HG02852 (cell line): ENCODE results near the gene SSTR4.
"Not testable (repeated sequence)": the region's sequence is repeated elsewhere in the genome, so short reads cannot be mapped to it uniquely, and the experiment has no call there.

Source experiments
- ATAC-seq: cut with Tn5 transposase; IDR thresholded peaks from one replicate; pipeline ENCODE4 v1.9.1; 2021; ENCODE audit warnings: mild to moderate bottlenecking, moderate library complexity; ENCODE audit not compliant: unreplicated experiment

The SSTR4 gene

GRCh38 chr20:23034721-23035671 lies at the start of gene SSTR4:
TSS of gene SSTR4 (plus strand) at chr20:23035312. CDS start at chr20:23035484, 172 bp downstream.
- ATAC-seq: no peak

- ATAC-seq: no peak
These were observed 48.5 kb upstream of the SSTR4 start for GRCh38 chr20:22986601-22987000.

GRCh38 chr20:22991424-22991823 lies 43.7 kb upstream of the SSTR4 start:
- ATAC-seq: not testable (repeated sequence)

GRCh38 chr20:22993823-22994222 lies 41.3 kb upstream of the SSTR4 start:
- no peak for ATAC-seq

GRCh38 chr20:22995923-22996322 lies 39.2 kb upstream of the SSTR4 start:
- no peak for ATAC-seq

- no peak for ATAC-seq
These were observed 36.6 kb upstream of the SSTR4 start for GRCh38 chr20:22998476-22998875.

GRCh38 chr20:22999756-23000155 lies 35.4 kb upstream of the SSTR4 start:
- ATAC-seq: no peak

GRCh38 chr20:23000232-23000947 lies 34.7 kb upstream of the SSTR4 start:
- ATAC-seq: no peak

GRCh38 chr20:23002276-23002675 lies 32.8 kb upstream of the SSTR4 start:
- ATAC-seq: no peak

GRCh38 chr20:23003077-23003635 lies 32.0 kb upstream of the SSTR4 start:
- no peak for ATAC-seq

- no peak for ATAC-seq
These were observed 31.1 kb upstream of the SSTR4 start for GRCh38 chr20:23003881-23004460.

GRCh38 chr20:23005776-23006175 lies 29.3 kb upstream of the SSTR4 start:
- ATAC-seq: no peak

GRCh38 chr20:23007462-23007861 lies 27.6 kb upstream of the SSTR4 start:
- ATAC-seq: no peak

GRCh38 chr20:23007886-23008655 lies 27.0 kb upstream of the SSTR4 start:
- no peak for ATAC-seq

GRCh38 chr20:23008667-23009066 lies 26.4 kb upstream of the SSTR4 start:
- ATAC-seq: no peak

- no peak for ATAC-seq
These were observed 25.5 kb upstream of the SSTR4 start for GRCh38 chr20:23009636-23010035.

- ATAC-seq: no peak
These were observed 25.0 kb upstream of the SSTR4 start for GRCh38 chr20:23010096-23010495.

GRCh38 chr20:23011008-23011721 lies 23.9 kb upstream of the SSTR4 start:
- ATAC-seq: no peak

GRCh38 chr20:23013429-23013828 lies 21.7 kb upstream of the SSTR4 start:
- ATAC-seq: no peak

GRCh38 chr20:23017516-23017915 lies 17.6 kb upstream of the SSTR4 start:
- no peak for ATAC-seq
